ENCODE measurements around the gene ARL5A. TPM values are rescaled to one million over a fixed set of nuclear protein-coding genes. Genes with fewer than 3 reads are reported as not detected.

Gene ARL5A
- total and polyA plus RNA-seq, 2 of the 4 experiments (the other 2 are of a cell fraction): 22.3 to 45.5 TPM

DNA sequence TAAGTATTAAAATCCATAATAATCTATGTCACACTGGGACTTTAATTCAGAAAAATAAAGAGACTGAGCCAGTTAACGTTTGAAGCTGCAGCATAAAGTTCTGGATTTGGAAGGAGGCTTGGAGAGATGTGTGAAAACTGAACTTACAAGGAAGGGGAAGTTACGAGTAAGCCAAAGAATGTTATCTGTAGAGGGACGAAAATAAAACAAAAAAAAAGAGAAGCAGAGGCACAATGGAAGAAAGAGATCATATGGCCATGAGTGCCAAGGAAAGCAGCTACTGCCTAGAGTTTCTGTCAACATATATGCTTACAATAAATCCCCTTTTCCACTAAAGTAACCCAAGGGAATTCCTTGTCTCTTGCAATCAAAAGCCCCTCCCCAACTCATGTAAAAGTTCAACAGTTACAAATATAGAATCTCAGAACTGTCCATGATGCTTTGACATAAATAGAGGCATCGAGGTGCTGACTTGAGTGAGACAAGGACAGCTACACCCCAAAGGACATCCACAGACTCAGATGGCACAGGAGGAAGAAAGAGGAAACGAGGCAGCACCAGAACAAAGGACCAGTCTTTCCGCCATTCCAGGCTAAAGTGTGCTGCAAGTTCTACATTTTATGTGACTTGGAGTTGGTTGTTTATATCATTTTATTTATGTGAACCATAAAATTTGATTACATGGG is 16.1 kb upstream of the ARL5A start:
- no peak overlapping the region for H3K9ac ChIP-seq (ENCODE audit: low read depth, low read length)
- no peak overlapping the region for H3K4ac ChIP-seq (ENCODE audit: low read depth, low read length)
- in situ Hi-C loops (cut with MboI; ENCODE audit: low sequenced_read_pairs): no loop called here
- CTCF ChIA-PET: no interaction called here
- no peaks in the 10 kb centered on the region for H3K9me1 ChIP-seq (ENCODE audit: insufficient read depth, low read length)
- H3K14ac ChIP-seq (replicated peaks; ENCODE audit: low read depth, low read length): no peak overlapping the region
- H3K18ac ChIP-seq (ENCODE audit: low read depth, low read length): no peak overlapping the region
- H2BK20ac ChIP-seq (ENCODE audit: low read depth, low read length): no peak overlapping the region
- H3K4me1 ChIP-seq (ENCODE audit: control insufficient read depth, insufficient read depth, low read length): no peaks in the 10 kb centered on the region
- H2AK9ac ChIP-seq (replicated peaks; ENCODE audit: low read depth, low read length, poor library complexity): no peak overlapping the region
- H4K8ac ChIP-seq (ENCODE audit: low read depth in 2 of 2, low read length in 2 of 2): no peak overlapping the region
- DNase-seq (no peak), ATAC-seq (ENCODE audit: low read depth) (no peak)
- no peak overlapping the region for H2AK5ac ChIP-seq (ENCODE audit: low read depth, low read length)
- TF ChIP-seq BHLHE40 (IDR thresholded peaks at IDR 0.05; ENCODE audit: low read depth, low read length) (no peak), RAD21 (IDR thresholded peaks at IDR 0.05; ENCODE audit: low read length) (no peak), CHD1 (IDR thresholded peaks at IDR 0.05; ENCODE audit: low read depth, low read length) (no peak), SMC3 (IDR thresholded peaks at IDR 0.05; ENCODE audit: low read depth, low read length) (no peak), NFE2L2 (IDR thresholded peaks at IDR 0.05; ENCODE audit: low read depth, low read length) (no peak), MAZ (IDR thresholded peaks at IDR 0.05; ENCODE audit: borderline replicate concordance, low read depth, low read length) (no peak), MAFK (IDR thresholded peaks at IDR 0.05; ENCODE audit: low read depth, low read length) (no peak), CEBPB (IDR thresholded peaks at IDR 0.05; ENCODE audit: low read depth, low read length) (no peak), CTCF (conservative IDR thresholded peaks at IDR 0.05; ENCODE audit: low read depth, low read length) (no peak), POLR2A (IDR thresholded peaks at IDR 0.05; ENCODE audit: low read depth, low read length) (no peak), RFX5 (IDR thresholded peaks at IDR 0.05; ENCODE audit: low read depth, low read length) (no peak), MXI1 (IDR thresholded peaks at IDR 0.05; ENCODE audit: borderline replicate concordance, low read depth, low read length) (no peak), FOS (IDR thresholded peaks at IDR 0.05; ENCODE audit: low read depth, low read length) (no peak)
- TF ChIP-seq, protein P1, sequence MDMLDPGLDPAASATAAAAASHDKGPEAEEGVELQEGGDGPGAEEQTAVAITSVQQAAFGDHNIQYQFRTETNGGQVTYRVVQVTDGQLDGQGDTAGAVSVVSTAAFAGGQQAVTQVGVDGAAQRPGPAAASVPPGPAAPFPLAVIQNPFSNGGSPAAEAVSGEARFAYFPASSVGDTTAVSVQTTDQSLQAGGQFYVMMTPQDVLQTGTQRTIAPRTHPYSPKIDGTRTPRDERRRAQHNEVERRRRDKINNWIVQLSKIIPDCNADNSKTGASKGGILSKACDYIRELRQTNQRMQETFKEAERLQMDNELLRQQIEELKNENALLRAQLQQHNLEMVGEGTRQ (IDR thresholded peaks at IDR 0.05; ENCODE audit: low read depth, low read length): no peak
- TF ChIP-seq, protein P2, sequence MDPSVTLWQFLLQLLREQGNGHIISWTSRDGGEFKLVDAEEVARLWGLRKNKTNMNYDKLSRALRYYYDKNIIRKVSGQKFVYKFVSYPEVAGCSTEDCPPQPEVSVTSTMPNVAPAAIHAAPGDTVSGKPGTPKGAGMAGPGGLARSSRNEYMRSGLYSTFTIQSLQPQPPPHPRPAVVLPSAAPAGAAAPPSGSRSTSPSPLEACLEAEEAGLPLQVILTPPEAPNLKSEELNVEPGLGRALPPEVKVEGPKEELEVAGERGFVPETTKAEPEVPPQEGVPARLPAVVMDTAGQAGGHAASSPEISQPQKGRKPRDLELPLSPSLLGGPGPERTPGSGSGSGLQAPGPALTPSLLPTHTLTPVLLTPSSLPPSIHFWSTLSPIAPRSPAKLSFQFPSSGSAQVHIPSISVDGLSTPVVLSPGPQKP (IDR thresholded peaks at IDR 0.05; ENCODE audit: borderline replicate concordance, low read depth, low read length): no peak
- no CpG with 5 or more reads among the region's 6 CpGs for WGBS, 2 experiments (ENCODE audit: extremely low coverage in 2 of 2, insufficient read length in 1 of 2)
- dilution Hi-C loops (cut with HindIII; ENCODE audit: low sequenced_read_pairs, unreplicated experiment): no loop called here
- H3K56ac ChIP-seq (ENCODE audit: extremely low read depth, insufficient read depth, low read length): no peak overlapping the region
- H4K91ac ChIP-seq (ENCODE audit: insufficient read depth, low read depth, low read length): no peak overlapping the region
- no peak overlapping the region for H3K23ac ChIP-seq (ENCODE audit: low read depth, low read length)
- H3K36me3 ChIP-seq (ENCODE audit: control insufficient read depth, insufficient read depth, low read length): no peaks in the 10 kb centered on the region
- no peak overlapping the region for H2AFZ ChIP-seq (replicated peaks; ENCODE audit: low read length, poor library complexity)
- no peak overlapping the region for H2BK120ac ChIP-seq (ENCODE audit: low read depth, low read length)
- H2BK15ac ChIP-seq (ENCODE audit: low read depth, low read length): no peak overlapping the region
- no peaks in the 10 kb centered on the region for H3K27me3 ChIP-seq (ENCODE audit: control insufficient read depth, insufficient read depth, low read length)
- BruUV-seq (replicated peaks): no TSS peak
- no peaks in the 10 kb centered on the region for H3K79me1 ChIP-seq (ENCODE audit: low read depth in 1 of 2, low read length in 2 of 2)
- no peak overlapping the region for H4K5ac ChIP-seq (ENCODE audit: low read depth, low read length)
- intact Hi-C loops (cut with micrococcal nuclease): no loop called here
- H2BK5ac ChIP-seq (ENCODE audit: low read depth, low read length, poor library complexity, severe bottlenecking): no peak overlapping the region
- H3K27ac ChIP-seq (ENCODE audit: insufficient read depth, low read length): no peak overlapping the region
- H3K4me3 ChIP-seq (ENCODE audit: insufficient read depth, low read depth, low read length): no peak overlapping the region
- no peak overlapping the region for H3K4me2 ChIP-seq (ENCODE audit: low read depth, low read length)
- POLR2A ChIA-PET (ENCODE audit: unreplicated experiment): no interaction called here
- no peaks in the 10 kb centered on the region for H3K9me3 ChIP-seq (ENCODE audit: control insufficient read depth, insufficient read depth, low read length)
- no peaks in the 10 kb centered on the region for H4K20me1 ChIP-seq (ENCODE audit: insufficient read depth, low read length)

Measured in IMR-90 (cell line).